Keratinocyte (primary cell): ENCODE results near the gene OR6N2. TPM values are rescaled to one million over a fixed set of nuclear protein-coding genes. Genes with fewer than 3 reads are reported as not detected.

Experiments
- DNase-seq: peaks from one replicate; pipeline ENCODE4 v3.0.0-alpha.2; 2011; ENCODE audit warnings: low read depth, missing footprints, low spot score
- FAIRE-seq: peaks from 2 replicates; lab custom pipeline; 2011; peaks lifted over from hg19 to GRCh38; lab: Jason Lieb, UNC
- H2AFZ ChIP-seq: 2 replicates; pipeline ENCODE4 v1.6.0; 2012; ENCODE audit warnings: low read length, control low read depth, inconsistent platforms; ENCODE audit not compliant: control insufficient read depth
- H3K27ac ChIP-seq: 2 replicates; pipeline ENCODE4 v1.5.1; 2011; ENCODE audit warnings: low read length; ENCODE audit not compliant: control insufficient read depth, insufficient read depth
- H3K27me3 ChIP-seq: 3 replicates; pipeline ENCODE4 v1.6.0; 2011; ENCODE audit warnings: low read length; ENCODE audit not compliant: control insufficient read depth, insufficient read depth; ENCODE audit errors: extremely low read depth
- H3K36me3 ChIP-seq, 2 experiments: 2 replicates in 1 of 2; 3 replicates in 1 of 2; pipeline ENCODE4 v1.5.1; 2011; ENCODE audit warnings: low read length in 2 of 2, mild to moderate bottlenecking in 1 of 2; ENCODE audit not compliant: control insufficient read depth in 2 of 2, insufficient read depth in 2 of 2; ENCODE audit errors: extremely low read depth in 1 of 2
- H3K4me1 ChIP-seq: 3 replicates; pipeline ENCODE4 v1.5.1; 2011; ENCODE audit warnings: low read length; ENCODE audit not compliant: control insufficient read depth, insufficient read depth; ENCODE audit errors: extremely low read depth
- H3K4me2 ChIP-seq: 3 replicates; pipeline ENCODE4 v1.6.0; 2011; ENCODE audit warnings: low read depth, low read length; ENCODE audit not compliant: control insufficient read depth, insufficient read depth; ENCODE audit errors: extremely low read depth
- H3K4me3 ChIP-seq, 3 experiments: fragments of 200-600 bp in 1 of 3; sonication (generic) in 1 of 3; 2 replicates in 2 of 3; 3 replicates in 1 of 3; pipeline ENCODE4 v1.5.1; 2011 to 2016; ENCODE audit warnings: low read length in 3 of 3, mild to moderate bottlenecking in 3 of 3, control low read depth in 2 of 3, inconsistent platforms in 1 of 3, low read depth in 1 of 3, mixed read lengths in 1 of 3, mixed run types in 1 of 3, moderate library complexity in 1 of 3; ENCODE audit not compliant: control insufficient read depth in 2 of 3, insufficient read depth in 2 of 3; ENCODE audit errors: extremely low read depth in 1 of 3
- H3K79me2 ChIP-seq: 2 replicates; pipeline ENCODE4 v1.6.0; 2012; ENCODE audit warnings: low read length; ENCODE audit not compliant: control insufficient read depth, insufficient read depth
- H3K9ac ChIP-seq: 3 replicates; pipeline ENCODE4 v1.6.0; 2011; ENCODE audit warnings: low read length; ENCODE audit not compliant: control insufficient read depth, insufficient read depth; ENCODE audit errors: extremely low read depth
- H3K9me1 ChIP-seq: 3 replicates; pipeline ENCODE4 v1.6.0; 2011; ENCODE audit warnings: low read length; ENCODE audit not compliant: control insufficient read depth, insufficient read depth; ENCODE audit errors: extremely low read depth
- H3K9me3 ChIP-seq: 2 replicates; pipeline ENCODE4 v1.5.1; 2012; ENCODE audit warnings: low read depth, low read length; ENCODE audit not compliant: control insufficient read depth
- H4K20me1 ChIP-seq: 3 replicates; pipeline ENCODE4 v1.6.0; 2011; ENCODE audit warnings: low read length; ENCODE audit not compliant: control insufficient read depth, insufficient read depth; ENCODE audit errors: extremely low read depth
- EZH2 ChIP-seq: IDR thresholded peaks from one replicate; pipeline ENCODE4 v1.6.1; 2012; ENCODE audit warnings: inconsistent platforms, mild to moderate bottlenecking, low read length, moderate library complexity
- dilution Hi-C: fragments of 300-500 bp; cut with MboI; formaldehyde crosslinking; loops from one replicate; pipeline ENCODE4 v1.7.0; 2020; ENCODE audit warnings: low sequenced_read_pairs; ENCODE audit not compliant: extremely low pct_ligation_motif_present
- polyA minus RNA-seq, 3 experiments: library from RNA; depleted of rRNA, polyadenylated mRNA; stranded (reverse); fragments of >200 nt; gene quantifications; 1 replicate in 1 of 3; 2 replicates in 1 of 3; 3 replicates in 1 of 3; pipeline ENCODE4 v1.2.3, GENCODE V29; 2011
- polyA plus RNA-seq, 5 experiments: library from polyadenylated mRNA; depleted of rRNA in 3 of 5; stranded (reverse) in 3 of 5; stranded (forward) in 1 of 5; unstranded in 1 of 5; fragments of >200 nt; gene quantifications; 1 replicate in 1 of 5; 2 replicates in 3 of 5; 3 replicates in 1 of 5; pipeline versions ENCODE4 v1.2.1 to v1.2.3, GENCODE V29; 2011 to 2012; ENCODE audit warnings: missing spikeins in 2 of 5, low read depth in 1 of 5, low replicate concordance in 1 of 5
- TF ChIP-seq, protein P1 (sequence below), 3 experiments: IDR thresholded peaks in 1 of 3; conservative IDR thresholded peaks in 1 of 3; optimal IDR thresholded peaks in 1 of 3; 2 replicates in 2 of 3; 3 replicates in 1 of 3; pipeline versions ENCODE3 to v1.5.1; 2011; ENCODE audit warnings: low read length in 3 of 3, mild to moderate bottlenecking in 3 of 3, moderate library complexity in 2 of 3, control low read depth in 1 of 3, inconsistent platforms in 1 of 3; ENCODE audit not compliant: insufficient read depth in 2 of 3; ENCODE audit errors: extremely low read depth in 1 of 3

The OR6N2 gene, protein sequence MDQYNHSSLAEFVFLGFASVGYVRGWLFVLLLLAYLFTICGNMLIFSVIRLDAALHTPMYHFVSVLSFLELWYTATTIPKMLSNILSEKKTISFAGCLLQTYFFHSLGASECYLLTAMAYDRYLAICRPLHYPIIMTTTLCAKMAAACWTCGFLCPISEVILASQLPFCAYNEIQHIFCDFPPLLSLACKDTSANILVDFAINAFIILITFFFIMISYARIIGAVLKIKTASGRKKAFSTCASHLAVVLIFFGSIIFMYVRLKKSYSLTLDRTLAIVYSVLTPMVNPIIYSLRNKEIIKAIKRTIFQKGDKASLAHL
- not detected in 3 replicates for polyA plus RNA-seq
- polyA plus RNA-seq (2011; ENCODE audit: low read depth): not detected
- not detected in 2 replicates for polyA plus RNA-seq (2011; cell fraction: cytosol; rRNA removed)
- not detected in 2 replicates for polyA plus RNA-seq (2011; cell fraction: nucleus; rRNA removed)
- polyA plus RNA-seq (2012; ENCODE audit: low replicate concordance): not detected in 2 replicates
- polyA minus RNA-seq: not detected in 3 replicates
- polyA minus RNA-seq (2011; cell fraction: cytosol; rRNA and poly(A)+ RNA removed): not detected
- polyA minus RNA-seq (2011; cell fraction: nucleus; rRNA and poly(A)+ RNA removed): not detected in 2 replicates

DNA sequence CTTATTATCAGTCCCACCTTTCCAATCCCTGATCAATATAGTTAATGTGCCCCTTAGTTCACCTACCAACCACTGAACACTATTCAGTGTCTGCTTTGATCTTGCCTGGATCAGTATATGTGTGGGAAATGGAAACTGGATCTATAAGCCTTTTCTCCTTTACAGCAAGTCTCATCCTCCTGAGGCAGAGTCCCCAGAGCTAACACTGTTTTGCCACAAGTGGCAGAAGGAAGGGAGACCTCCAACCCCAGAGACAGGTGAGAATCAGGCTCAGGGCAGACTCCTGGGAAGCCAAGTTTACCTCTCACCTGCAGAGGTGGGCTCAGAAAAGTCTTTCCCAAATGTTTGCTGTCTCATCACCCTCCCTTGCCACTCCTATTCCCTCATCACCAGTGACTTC, at the start of gene OR6N2:
TSS of gene OR6N2 (minus strand) at position 101 of the 400 bp plus-strand sequence. CDS start 3,569 bp downstream, outside the sequence.
- no peaks in the 10 kb centered on the region for H4K20me1 ChIP-seq
- no peak within 1 kb of the TSS for H3K27ac ChIP-seq
- H3K9me3 ChIP-seq: no peaks in the 10 kb centered on the region
- no peaks in the 10 kb centered on the region for H3K9me1 ChIP-seq
- H2AFZ ChIP-seq: no peak within 1 kb of the TSS
- no peak for DNase-seq
- TF ChIP-seq, protein P1, sequence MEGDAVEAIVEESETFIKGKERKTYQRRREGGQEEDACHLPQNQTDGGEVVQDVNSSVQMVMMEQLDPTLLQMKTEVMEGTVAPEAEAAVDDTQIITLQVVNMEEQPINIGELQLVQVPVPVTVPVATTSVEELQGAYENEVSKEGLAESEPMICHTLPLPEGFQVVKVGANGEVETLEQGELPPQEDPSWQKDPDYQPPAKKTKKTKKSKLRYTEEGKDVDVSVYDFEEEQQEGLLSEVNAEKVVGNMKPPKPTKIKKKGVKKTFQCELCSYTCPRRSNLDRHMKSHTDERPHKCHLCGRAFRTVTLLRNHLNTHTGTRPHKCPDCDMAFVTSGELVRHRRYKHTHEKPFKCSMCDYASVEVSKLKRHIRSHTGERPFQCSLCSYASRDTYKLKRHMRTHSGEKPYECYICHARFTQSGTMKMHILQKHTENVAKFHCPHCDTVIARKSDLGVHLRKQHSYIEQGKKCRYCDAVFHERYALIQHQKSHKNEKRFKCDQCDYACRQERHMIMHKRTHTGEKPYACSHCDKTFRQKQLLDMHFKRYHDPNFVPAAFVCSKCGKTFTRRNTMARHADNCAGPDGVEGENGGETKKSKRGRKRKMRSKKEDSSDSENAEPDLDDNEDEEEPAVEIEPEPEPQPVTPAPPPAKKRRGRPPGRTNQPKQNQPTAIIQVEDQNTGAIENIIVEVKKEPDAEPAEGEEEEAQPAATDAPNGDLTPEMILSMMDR (optimal IDR thresholded peaks at IDR 0.05 in 1 of 3, IDR thresholded peaks at IDR 0.05 in 1 of 3, conservative IDR thresholded peaks at IDR 0.05 in 1 of 3; ENCODE audit: extremely low read depth in 1 of 3, insufficient read depth in 2 of 3, low read length in 3 of 3): no peak
- TF ChIP-seq EZH2: no peak
- H3K4me2 ChIP-seq: no peak within 1 kb of the TSS
- H3K36me3 ChIP-seq: no peaks in the 10 kb centered on the region
- no peak within 1 kb of the TSS for H3K9ac ChIP-seq
- no peaks in the 10 kb centered on the region for H3K27me3 ChIP-seq
- no peaks in the 10 kb centered on the region for H3K4me1 ChIP-seq
- no peak within 1 kb of the TSS for H3K4me3 ChIP-seq
- no peaks in the 10 kb centered on the region for H3K79me2 ChIP-seq
- dilution Hi-C loops: no loop called here
- no peak for FAIRE-seq

DNA sequence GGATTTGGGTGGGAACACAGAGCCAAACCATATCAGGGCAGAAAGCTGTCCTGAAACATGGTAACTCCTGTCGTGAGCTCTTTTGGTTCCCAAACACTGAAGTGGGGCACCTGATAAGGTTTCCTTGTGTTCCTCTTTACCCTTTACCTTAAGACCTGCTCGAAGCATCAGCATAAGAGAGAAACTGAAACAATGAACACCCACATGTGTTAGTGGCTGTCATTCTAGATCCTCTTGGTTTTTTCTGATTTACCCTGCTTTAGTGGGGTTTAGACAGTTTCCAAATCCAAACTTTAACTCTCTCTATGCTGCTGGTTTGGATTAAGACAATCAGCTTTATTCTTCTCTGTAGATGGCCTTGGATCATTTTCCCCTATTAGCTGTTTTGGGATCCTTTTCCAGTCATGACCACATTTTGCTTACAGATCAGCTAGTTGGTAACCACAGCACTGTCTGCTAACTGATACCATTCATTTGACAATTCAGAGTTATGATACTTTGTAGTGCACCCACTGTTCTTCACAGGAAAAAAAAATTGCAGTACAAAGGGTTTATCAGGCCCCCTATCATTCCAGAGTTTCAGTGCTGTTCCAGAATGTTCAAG, 49.2 kb upstream of the OR6N2 start:
- H3K79me2 ChIP-seq: no peaks in the 10 kb centered on the region
- H3K4me3 ChIP-seq: no peak overlapping the region
- no peak for DNase-seq
- H3K27me3 ChIP-seq: no peaks in the 10 kb centered on the region
- no peak for FAIRE-seq
- no peaks in the 10 kb centered on the region for H3K4me1 ChIP-seq
- no peaks in the 10 kb centered on the region for H3K9me3 ChIP-seq
- H3K27ac ChIP-seq: no peak overlapping the region
- no peak overlapping the region for H2AFZ ChIP-seq
- dilution Hi-C loops: no loop called here
- no peaks in the 10 kb centered on the region for H3K36me3 ChIP-seq
- no peak overlapping the region for H3K9ac ChIP-seq
- no peak for TF ChIP-seq EZH2
- TF ChIP-seq, protein P1 (optimal IDR thresholded peaks at IDR 0.05 in 1 of 3, IDR thresholded peaks at IDR 0.05 in 1 of 3, conservative IDR thresholded peaks at IDR 0.05 in 1 of 3; ENCODE audit: extremely low read depth in 1 of 3, insufficient read depth in 2 of 3, low read length in 3 of 3): no peak
- H3K4me2 ChIP-seq: no peak overlapping the region
- no peaks in the 10 kb centered on the region for H3K9me1 ChIP-seq
- H4K20me1 ChIP-seq: no peaks in the 10 kb centered on the region
